ENCODE data around the gene RCN2.
"Not testable (repeated sequence)": the region's sequence is repeated elsewhere in the genome, so short reads cannot be mapped to it uniquely, and the experiment has no call there.

Gene RCN2

GRCh38 chr15:76935620-76936019, 4.1 kb downstream of the RCN2 start:
- DNase-seq = no peak

- no peak for DNase-seq
These were observed 5.1 kb downstream of the RCN2 start for GRCh38 chr15:76936671-76937070.

DNA sequence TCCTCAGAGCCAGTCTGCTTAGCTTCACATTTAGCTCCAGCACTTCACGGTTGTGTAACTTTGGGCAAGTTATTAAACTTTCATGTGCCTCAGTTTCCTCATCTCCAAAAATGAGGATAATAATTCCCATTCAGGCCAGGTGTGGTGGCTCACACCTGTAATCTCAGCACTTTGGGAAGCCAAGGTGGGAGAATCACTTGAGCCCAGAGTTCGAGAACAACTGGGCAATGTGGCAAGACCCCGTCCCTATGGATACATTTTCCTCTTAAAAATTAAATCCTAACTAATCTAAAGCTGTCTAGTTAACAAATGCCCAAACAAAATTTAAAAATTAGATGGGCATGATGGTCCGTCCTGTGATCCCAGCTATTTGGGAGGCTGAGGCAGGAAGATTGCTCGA, 7.2 kb downstream of the RCN2 start:
- DNase-seq = no peak

GRCh38 chr15:76939715-76940114, 8.2 kb downstream of the RCN2 start:
- no peak for DNase-seq

DNA sequence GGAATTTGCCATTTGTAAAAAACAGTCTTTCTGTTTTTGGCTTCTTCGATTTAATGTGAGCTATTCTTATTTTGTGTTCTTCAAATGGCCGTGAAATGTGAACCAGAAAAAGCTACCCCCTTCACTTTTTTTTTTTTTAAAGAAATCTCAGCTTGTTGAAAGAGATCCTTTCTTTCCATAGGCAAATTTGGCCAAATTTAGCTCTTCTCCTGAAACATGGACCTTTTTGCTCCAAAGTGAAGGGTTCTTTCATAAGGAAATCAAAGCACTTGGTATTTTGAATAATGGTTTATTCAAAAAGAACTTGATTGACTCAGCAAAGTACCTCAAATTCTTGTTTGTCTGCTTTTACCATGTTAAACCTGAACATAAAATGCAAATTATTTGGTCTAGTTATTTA, 10.1 kb downstream of the RCN2 start:
- DNase-seq = no peak

- no peak for DNase-seq
These were observed 10.8 kb downstream of the RCN2 start for GRCh38 chr15:76942331-76942730.

DNA sequence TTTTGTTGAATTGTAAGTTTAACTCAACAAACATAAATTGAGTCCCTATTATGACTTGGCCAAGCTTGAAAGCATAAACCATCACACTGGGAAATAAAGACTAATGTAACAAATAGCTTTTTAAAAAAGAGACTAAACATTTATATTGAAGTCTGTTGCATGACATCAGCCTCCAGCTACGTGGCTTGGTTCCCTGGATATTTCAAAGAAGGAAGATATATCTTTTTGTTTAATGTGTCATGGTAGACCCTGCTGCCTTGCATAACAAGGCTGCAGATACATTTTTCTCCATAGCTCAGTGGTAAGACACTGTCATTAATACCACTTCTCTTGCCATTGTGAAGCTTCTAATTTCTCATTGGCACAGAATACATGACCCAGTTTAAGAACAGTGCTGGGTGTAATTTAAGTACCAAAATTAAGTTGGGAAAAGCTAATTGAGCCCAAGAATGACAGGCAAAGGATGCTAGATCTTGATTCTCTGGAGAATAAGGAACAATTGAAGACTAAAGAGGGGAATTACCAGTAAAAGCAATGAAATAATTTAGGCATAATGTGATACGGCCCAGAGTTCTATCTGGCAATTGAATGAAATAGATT, 14.0 kb downstream of the RCN2 start:
- no peak for DNase-seq

GRCh38 chr15:76947454-76947853, 15.9 kb downstream of the RCN2 start:
- DNase-seq = no peak

GRCh38 chr15:76951220-76951619, 19.7 kb downstream of the RCN2 start:
- no peak for DNase-seq

- no peak for DNase-seq
These were observed 22.4 kb downstream of the RCN2 start for GRCh38 chr15:76953913-76954312.

GRCh38 chr15:76954744-76955143, 23.2 kb downstream of the RCN2 start:
- DNase-seq = no peak

GRCh38 chr15:76961268-76962011, 29.9 kb downstream of the RCN2 start:
- DNase-seq = no peak

DNA sequence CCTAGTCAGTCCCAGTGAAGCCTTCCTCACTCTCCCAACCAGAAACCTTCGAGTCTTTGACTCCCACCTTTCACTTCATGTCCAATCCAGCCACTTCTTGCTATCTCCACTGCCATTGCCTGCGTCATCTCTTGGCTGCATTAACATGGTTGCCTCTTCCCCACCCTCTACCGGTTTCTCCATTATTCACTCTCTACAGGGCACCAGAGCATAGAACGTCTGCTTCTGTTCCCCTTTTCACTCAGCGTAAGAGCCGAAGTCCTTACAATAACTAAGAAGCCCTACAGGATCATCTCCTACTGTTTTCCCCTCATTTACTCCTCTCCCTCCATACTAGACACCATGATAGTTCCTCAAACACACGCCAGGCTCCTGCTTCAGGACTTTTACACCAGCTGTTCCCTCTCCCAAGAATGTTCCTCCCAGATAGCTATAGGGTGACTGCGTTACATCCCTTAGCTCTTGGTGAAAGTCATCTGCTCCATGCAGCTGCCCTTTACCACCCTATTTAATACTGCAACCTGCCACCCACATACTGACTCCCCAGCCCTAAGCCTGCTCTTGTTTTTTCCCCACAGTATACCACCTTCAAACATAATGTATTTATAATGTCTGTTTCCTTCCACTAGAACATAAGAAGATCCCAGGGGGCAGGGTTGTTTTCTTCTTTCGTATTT, 30.9 kb downstream of the RCN2 start:
- DNase-seq = no peak

- no peak for DNase-seq
These were observed 32.0 kb downstream of the RCN2 start for GRCh38 chr15:76963596-76963995.

DNA sequence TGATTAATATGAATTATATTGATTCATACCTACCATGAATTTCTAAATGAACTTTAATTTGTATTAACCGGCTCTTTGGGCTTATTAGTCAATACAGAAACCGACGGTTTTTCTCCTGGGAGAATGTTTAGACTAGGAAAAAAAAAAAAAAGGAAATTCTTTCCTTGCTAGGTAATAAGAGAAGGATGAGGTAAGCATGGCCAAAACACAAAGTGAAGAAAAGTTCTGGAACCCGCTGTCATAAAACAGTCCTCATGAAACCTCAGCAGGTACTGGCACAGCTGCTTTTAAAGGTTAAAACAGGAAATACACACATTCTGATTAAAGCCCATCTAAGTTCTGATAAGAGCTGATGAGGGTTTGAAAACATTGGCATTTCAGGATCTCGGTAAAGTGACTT, 32.6 kb downstream of the RCN2 start:
- no peak for DNase-seq

DNA sequence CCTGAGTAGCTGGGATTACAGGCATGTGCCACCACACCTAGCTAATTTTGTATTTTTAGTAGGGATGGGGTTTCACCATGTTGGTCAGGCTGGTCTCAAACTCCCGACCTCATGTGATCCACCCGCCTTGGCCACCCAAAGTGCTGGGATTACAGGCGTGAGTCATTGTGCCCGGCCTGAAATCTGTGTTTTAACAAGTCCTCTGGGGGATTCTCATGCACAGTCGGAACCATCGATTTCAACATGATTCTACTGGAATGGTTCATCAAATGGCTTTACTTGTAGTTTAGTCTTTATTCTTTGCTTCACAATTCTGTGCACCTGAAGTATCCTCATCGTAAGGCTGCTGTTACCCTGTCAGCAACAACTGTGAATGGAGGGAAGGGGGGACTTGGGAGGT, 34.5 kb downstream of the RCN2 start:
- DNase-seq = not testable (repeated sequence)

DNA sequence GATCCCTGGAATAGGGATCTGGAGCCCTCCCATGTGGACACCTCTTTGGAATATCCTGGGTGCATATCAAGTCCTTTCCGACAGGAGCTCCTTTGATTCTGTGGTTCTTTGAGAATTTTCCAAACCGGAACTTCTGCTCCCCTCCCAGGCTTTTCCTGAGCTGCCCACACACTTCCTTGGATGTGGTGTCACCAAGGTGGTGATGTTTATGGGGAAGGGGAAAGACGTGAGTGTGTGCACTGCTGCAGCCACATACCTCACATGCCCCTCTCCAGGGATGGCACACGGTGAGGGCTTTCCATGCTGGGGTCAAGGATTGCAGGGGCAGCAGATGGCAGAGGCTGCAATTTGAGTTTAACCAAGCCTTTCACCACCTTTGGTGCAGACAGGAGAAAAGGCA, 35.5 kb downstream of the RCN2 start:
- DNase-seq = no peak

DNA sequence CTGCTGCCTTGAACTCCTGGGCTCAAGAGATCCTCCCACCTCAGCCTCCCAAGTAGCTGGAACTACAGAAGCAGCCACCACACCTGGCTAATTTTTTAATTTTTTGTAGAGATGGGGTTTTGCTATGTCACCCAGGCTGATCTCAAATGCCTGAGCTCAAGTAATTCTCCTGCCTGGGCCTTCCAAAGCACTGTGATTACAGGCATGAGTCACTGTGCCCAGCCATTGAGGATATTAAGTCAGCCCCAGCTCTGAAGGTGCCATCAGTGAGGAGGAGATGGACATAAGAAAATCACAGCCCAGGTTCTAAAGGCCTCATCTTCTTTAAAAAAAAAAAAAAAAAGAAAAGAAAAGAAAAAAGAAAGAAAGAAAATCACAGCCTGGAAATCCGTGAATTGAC, 36.8 kb downstream of the RCN2 start:
- DNase-seq = no peak

DNA sequence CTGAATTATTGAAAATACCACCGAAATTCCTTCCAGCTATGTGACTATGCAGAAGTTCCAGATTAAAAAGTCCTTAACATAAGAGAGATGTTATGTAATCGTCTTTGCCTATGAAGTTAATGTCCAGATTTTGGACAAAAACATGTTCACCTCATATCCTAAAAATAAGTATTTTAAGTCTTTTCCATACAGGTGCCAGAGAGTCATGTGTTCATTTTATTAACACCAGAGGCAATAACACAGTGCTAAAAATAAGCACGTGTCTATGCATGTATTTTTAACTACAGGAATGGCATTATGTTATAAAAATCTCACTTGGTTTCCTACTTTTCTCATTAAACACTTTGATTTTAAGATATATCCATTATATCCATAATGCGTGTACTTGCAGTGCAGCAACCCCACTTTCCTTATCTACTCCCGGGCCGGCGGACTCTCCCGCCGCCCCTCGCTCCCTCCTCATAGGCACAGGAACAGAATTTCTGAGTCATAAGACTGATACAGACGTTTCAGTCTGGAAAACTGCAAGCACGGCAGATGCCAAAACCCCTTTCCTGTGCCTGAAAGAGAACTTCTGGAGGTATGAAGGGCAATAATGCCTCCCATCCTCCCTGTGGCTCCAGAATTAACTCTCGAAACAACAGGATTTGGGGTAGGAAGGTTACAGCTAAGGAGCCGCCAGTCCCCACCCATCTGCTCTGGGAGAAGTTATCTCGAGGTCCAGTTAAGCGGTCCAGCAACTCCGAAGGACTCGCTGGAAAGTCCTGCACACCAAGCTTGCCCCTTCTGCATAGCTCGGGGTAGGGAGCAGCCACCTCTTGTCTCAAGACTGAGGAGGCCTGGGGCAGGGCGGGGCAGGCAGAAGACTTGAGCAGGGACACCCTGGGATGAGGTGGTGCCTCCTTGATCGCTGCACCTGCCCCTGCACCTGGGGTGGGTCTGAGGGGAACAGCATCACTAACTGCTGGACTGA, 41.1 kb downstream of the RCN2 start:
- DNase-seq = no peak

GRCh38 chr15:76973362-76973743, 41.8 kb downstream of the RCN2 start:
- no peak for DNase-seq

DNA sequence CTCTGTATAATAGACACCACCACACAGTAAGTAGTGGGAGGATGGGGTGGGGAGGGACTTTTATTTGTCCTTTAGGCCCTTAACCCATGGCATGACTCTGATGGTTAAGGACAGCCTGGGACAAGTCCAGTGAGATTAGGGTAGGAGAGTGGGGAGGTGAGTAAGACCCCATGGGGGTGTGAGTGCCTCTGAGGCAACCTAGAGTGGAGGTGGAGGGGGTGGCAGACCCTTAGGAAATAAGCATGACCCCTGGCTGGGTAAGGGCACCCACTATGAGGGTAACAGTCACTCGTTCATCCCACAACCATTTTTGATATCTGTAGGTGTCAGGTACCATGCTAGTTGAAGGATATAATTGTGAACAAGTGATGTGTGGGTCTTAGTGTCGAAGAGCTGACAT, 42.4 kb downstream of the RCN2 start:
- no peak for DNase-seq

- DNase-seq = no peak
These were observed 43.0 kb downstream of the RCN2 start for GRCh38 chr15:76974456-76975036.

- no peak for DNase-seq
These were observed 44.6 kb downstream of the RCN2 start for GRCh38 chr15:76976141-76976540.

All from amniotic stem cell (primary cell).